Epidermal melanocyte (primary cell): ENCODE results near the gene MT1H.

Experiments
- DNase-seq: peaks from one replicate; pipeline ENCODE4 v3.0.0; 2011; ENCODE audit warnings: low spot score; ENCODE audit not compliant: insufficient read length

Gene MT1H

GRCh38 chr16:56636616-56637413 is 32.8 kb upstream of the MT1H start:
- no peak for DNase-seq

- DNase-seq = no peak
Measured at GRCh38 chr16:56637814-56638750, 31.5 kb upstream of the MT1H start, which contains the start of gene MT1A. Gene MT1A, plus strand, starts transcription at chr16:56638666. Its CDS starts 73 bp downstream, at chr16:56638739.

GRCh38 chr16:56639045-56639444 is 30.6 kb upstream of the MT1H start:
- DNase-seq = no peak

- DNase-seq = no peak
Measured at GRCh38 chr16:56640076-56640475, 29.5 kb upstream of the MT1H start.

- DNase-seq = no peak
Measured at GRCh38 chr16:56641166-56641565, 28.4 kb upstream of the MT1H start.

- DNase-seq = no peak
Measured at GRCh38 chr16:56643080-56643778, 26.4 kb upstream of the MT1H start.

GRCh38 chr16:56643833-56644232 is 25.8 kb upstream of the MT1H start:
- DNase-seq = no peak

- DNase-seq = no peak
Measured at GRCh38 chr16:56645311-56645710, 24.3 kb upstream of the MT1H start.

- DNase-seq = no peak
Measured at GRCh38 chr16:56645838-56646237, 23.8 kb upstream of the MT1H start.

- no peak for DNase-seq
Measured at GRCh38 chr16:56647641-56648431, 21.8 kb upstream of the MT1H start.

- no peak for DNase-seq
Measured at GRCh38 chr16:56649271-56649670, 20.3 kb upstream of the MT1H start.

GRCh38 chr16:56649820-56650219 is 19.8 kb upstream of the MT1H start:
- DNase-seq = no peak

- DNase-seq = no peak
Measured at GRCh38 chr16:56651586-56651985, 18.0 kb upstream of the MT1H start, which contains the start of gene MT1B. Gene MT1B, plus strand, starts transcription at chr16:56651886. Its CDS starts 68 bp downstream, at chr16:56651954.

- DNase-seq = no peak
Measured at GRCh38 chr16:56652600-56652999, 17.0 kb upstream of the MT1H start.

- no peak for DNase-seq
Measured at GRCh38 chr16:56653218-56653617, 16.4 kb upstream of the MT1H start.

GRCh38 chr16:56657555-56658326 is 11.9 kb upstream of the MT1H start, which contains the start of gene MT1F:
Gene MT1F, plus strand, starts transcription at chr16:56657959. Its CDS starts 100 bp downstream, at chr16:56658059.
- DNase-seq = no peak

- no peak for DNase-seq
Measured at GRCh38 chr16:56658327-56658875, 11.2 kb upstream of the MT1H start.

- no peak for DNase-seq
Measured at GRCh38 chr16:56662357-56663354, 7.0 kb upstream of the MT1H start.
